HepG2 (cell line): ENCODE data around the gene DLX1. TPM values are rescaled to one million over a fixed set of nuclear protein-coding genes. Genes with fewer than 3 reads are reported as not detected.

ENCODE experiments used
- CTCF ChIP-seq: sonication (generic); formaldehyde crosslinking; IDR thresholded peaks from 2 replicates; pipeline ENCODE4 v1.5.0; 2020; ENCODE audit warnings: mild to moderate bottlenecking, missing genetic modification reagents, moderate library complexity
- HCFC1 ChIP-seq: fragments of 150-350 bp; IDR thresholded peaks from 2 replicates; pipeline ENCODE4 v1.6.1; 2014; ENCODE audit warnings: low read depth, low read length
- HHEX ChIP-seq: IDR thresholded peaks from 2 replicates; pipeline ENCODE4 v1.6.1; 2016; ENCODE audit warnings: control low read depth
- MYC ChIP-seq: sonication (generic); formaldehyde crosslinking; IDR thresholded peaks from 2 replicates; pipeline ENCODE4 v1.9.0; 2021; ENCODE audit warnings: missing genetic modification reagents, borderline replicate concordance
- NFKBIZ ChIP-seq: IDR thresholded peaks from 2 replicates; pipeline ENCODE4 v1.6.1; 2018; ENCODE audit warnings: missing genetic modification reagents, missing compliant biosample characterization
- SMAD1 ChIP-seq: sonication (generic); formaldehyde crosslinking; IDR thresholded peaks from 2 replicates; pipeline ENCODE4 v1.4.0; 2020; ENCODE audit warnings: missing genetic modification reagents, low read depth, mild to moderate bottlenecking, borderline replicate concordance
- SRSF9 ChIP-seq: fragments of 200-400 bp; formaldehyde crosslinking; IDR thresholded peaks from 2 replicates; pipeline ENCODE4 v1.6.1; 2018; ENCODE audit warnings: borderline replicate concordance, mild to moderate bottlenecking, low read depth, low read length; ENCODE audit not compliant: insufficient read depth, poor library complexity, severe bottlenecking
- ZC3H13 ChIP-seq: sonication (generic); formaldehyde crosslinking; IDR thresholded peaks from 2 replicates; pipeline ENCODE4 v1.8.1; 2023; ENCODE audit warnings: mild to moderate bottlenecking, missing genetic modification reagents, moderate library complexity
- ZNF496 ChIP-seq: sonication (generic); formaldehyde crosslinking; IDR thresholded peaks from 2 replicates; pipeline ENCODE4 v1.8.1; 2023; ENCODE audit warnings: mild to moderate bottlenecking, moderate library complexity, missing genetic modification reagents; ENCODE audit not compliant: insufficient replicate concordance
- ZNF558 ChIP-seq: sonication (generic); formaldehyde crosslinking; IDR thresholded peaks from 2 replicates; pipeline ENCODE4 v1.9.0; 2022; ENCODE audit warnings: mild to moderate bottlenecking, missing genetic modification reagents, borderline replicate concordance
- ZNF570 ChIP-seq: sonication (generic); formaldehyde crosslinking; IDR thresholded peaks from 2 replicates; pipeline ENCODE4 v1.4.0; 2020; ENCODE audit warnings: mild to moderate bottlenecking, missing genetic modification reagents, borderline replicate concordance
- ZNF7 ChIP-seq: IDR thresholded peaks from 2 replicates; pipeline ENCODE4 v1.6.1; 2016; ENCODE audit warnings: missing biosample characterization, missing genetic modification reagents
- ZNF883 ChIP-seq: sonication (generic); formaldehyde crosslinking; IDR thresholded peaks from 2 replicates; pipeline ENCODE4 v1.5.1; 2020; ENCODE audit warnings: mild to moderate bottlenecking, missing genetic modification reagents; ENCODE audit errors: not compliant biosample characterization
- ZSCAN9 ChIP-seq: IDR thresholded peaks from 2 replicates; pipeline ENCODE4 v1.6.1; 2016; ENCODE audit warnings: borderline replicate concordance
- polyA plus RNA-seq, 8 experiments: library from polyadenylated mRNA; depleted of rRNA in 3 of 8; stranded (reverse) in 7 of 8; unstranded in 1 of 8; fragments of >200 nt; fragmentation: Illumina TruSeq in 4 of 8; extraction: Trizol in 4 of 8; gene quantifications; 2 replicates each; pipeline versions ENCODE4 v1.2.1 to v1.2.3, GENCODE V29; 2011 to 2016; ENCODE audit warnings: low read depth in 4 of 8, missing spikeins in 1 of 8, mixed read lengths in 1 of 8; ENCODE audit not compliant: insufficient read depth in 1 of 8
- total RNA-seq, 5 experiments: library from RNA; depleted of rRNA; stranded (reverse); fragments of >200 nt; fragmentation: Illumina TruSeq; extraction: Trizol; gene quantifications; 2 replicates each; pipeline ENCODE4 v1.2.3, GENCODE V29; 2016; ENCODE audit warnings: low read depth in 1 of 5
- TF ChIP-seq, protein P1 (sequence below): sonication (generic); formaldehyde crosslinking; IDR thresholded peaks from 2 replicates; pipeline ENCODE4 v1.4.0; 2020; ENCODE audit warnings: missing genetic modification reagents, mild to moderate bottlenecking, borderline replicate concordance
- TF ChIP-seq, protein P2 (sequence below): sonication (generic); formaldehyde crosslinking; conservative IDR thresholded peaks from 2 replicates; pipeline ENCODE4 v1.8.0; 2022; ENCODE audit warnings: missing genetic modification reagents
- TF ChIP-seq, protein P3 (sequence below): sonication (generic); formaldehyde crosslinking; IDR thresholded peaks from 2 replicates; pipeline ENCODE4 v1.8.0; 2022; ENCODE audit warnings: low read depth, missing genetic modification reagents
- TF ChIP-seq, protein P4 (sequence below): sonication (generic); formaldehyde crosslinking; IDR thresholded peaks from 2 replicates; pipeline ENCODE4 v1.8.0; 2022; ENCODE audit warnings: mild to moderate bottlenecking, missing genetic modification reagents, moderate library complexity

Gene DLX1
- total and polyA plus RNA-seq, 2 of the 13 experiments (the other 11 are each of a cell fraction or from before 2014, with no cell fraction given): 0.18 to 0.86 TPM

- peak; percentile 70 for TF ChIP-seq ZNF883 (CRISPR knock-in tag)
- TF ChIP-seq ZC3H13 (CRISPR knock-in tag): 0 out of 2 replicates have a peak, but pooled peaks have one; percentile 22
- no peak for TF ChIP-seq HCFC1
- TF ChIP-seq SRSF9: no peak
- TF ChIP-seq, protein P1, sequence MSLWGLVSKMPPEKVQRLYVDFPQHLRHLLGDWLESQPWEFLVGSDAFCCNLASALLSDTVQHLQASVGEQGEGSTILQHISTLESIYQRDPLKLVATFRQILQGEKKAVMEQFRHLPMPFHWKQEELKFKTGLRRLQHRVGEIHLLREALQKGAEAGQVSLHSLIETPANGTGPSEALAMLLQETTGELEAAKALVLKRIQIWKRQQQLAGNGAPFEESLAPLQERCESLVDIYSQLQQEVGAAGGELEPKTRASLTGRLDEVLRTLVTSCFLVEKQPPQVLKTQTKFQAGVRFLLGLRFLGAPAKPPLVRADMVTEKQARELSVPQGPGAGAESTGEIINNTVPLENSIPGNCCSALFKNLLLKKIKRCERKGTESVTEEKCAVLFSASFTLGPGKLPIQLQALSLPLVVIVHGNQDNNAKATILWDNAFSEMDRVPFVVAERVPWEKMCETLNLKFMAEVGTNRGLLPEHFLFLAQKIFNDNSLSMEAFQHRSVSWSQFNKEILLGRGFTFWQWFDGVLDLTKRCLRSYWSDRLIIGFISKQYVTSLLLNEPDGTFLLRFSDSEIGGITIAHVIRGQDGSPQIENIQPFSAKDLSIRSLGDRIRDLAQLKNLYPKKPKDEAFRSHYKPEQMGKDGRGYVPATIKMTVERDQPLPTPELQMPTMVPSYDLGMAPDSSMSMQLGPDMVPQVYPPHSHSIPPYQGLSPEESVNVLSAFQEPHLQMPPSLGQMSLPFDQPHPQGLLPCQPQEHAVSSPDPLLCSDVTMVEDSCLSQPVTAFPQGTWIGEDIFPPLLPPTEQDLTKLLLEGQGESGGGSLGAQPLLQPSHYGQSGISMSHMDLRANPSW (CRISPR knock-in tag): no peak
- TF ChIP-seq, protein P2, sequence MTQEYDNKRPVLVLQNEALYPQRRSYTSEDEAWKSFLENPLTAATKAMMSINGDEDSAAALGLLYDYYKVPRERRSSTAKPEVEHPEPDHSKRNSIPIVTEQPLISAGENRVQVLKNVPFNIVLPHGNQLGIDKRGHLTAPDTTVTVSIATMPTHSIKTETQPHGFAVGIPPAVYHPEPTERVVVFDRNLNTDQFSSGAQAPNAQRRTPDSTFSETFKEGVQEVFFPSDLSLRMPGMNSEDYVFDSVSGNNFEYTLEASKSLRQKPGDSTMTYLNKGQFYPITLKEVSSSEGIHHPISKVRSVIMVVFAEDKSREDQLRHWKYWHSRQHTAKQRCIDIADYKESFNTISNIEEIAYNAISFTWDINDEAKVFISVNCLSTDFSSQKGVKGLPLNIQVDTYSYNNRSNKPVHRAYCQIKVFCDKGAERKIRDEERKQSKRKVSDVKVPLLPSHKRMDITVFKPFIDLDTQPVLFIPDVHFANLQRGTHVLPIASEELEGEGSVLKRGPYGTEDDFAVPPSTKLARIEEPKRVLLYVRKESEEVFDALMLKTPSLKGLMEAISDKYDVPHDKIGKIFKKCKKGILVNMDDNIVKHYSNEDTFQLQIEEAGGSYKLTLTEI (CRISPR knock-in tag): no peak
- TF ChIP-seq ZNF7: no peak; the same call in 1 of the 2 replicates
- peak; percentile 99 for TF ChIP-seq ZSCAN9 (CRISPR knock-in tag)
- TF ChIP-seq ZNF570 (CRISPR knock-in tag): no peak
- TF ChIP-seq ZNF496 (CRISPR knock-in tag): no peak
- peak; percentile 92 for TF ChIP-seq MYC (CRISPR knock-in tag)
- TF ChIP-seq SMAD1 (CRISPR knock-in tag): no peak
- TF ChIP-seq NFKBIZ (CRISPR knock-in tag): peak; percentile 88; the same call in 1 of the 2 replicates
- TF ChIP-seq, protein P3, sequence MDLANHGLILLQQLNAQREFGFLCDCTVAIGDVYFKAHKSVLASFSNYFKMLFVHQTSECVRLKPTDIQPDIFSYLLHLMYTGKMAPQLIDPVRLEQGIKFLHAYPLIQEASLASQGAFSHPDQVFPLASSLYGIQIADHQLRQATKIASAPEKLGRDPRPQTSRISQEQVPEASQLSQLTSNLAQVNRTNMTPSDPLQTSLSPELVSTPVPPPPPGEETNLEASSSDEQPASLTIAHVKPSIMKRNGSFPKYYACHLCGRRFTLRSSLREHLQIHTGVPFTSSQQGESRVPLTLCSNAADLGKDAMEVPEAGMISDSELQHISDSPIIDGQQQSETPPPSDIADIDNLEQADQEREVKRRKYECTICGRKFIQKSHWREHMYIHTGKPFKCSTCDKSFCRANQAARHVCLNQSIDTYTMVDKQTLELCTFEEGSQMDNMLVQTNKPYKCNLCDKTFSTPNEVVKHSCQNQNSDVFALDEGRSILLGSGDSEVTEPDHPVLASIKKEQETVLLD (CRISPR knock-in tag): no peak
- no peak; the same call in 1 of the 2 replicates for TF ChIP-seq ZNF558 (CRISPR knock-in tag)
- TF ChIP-seq, protein P4, sequence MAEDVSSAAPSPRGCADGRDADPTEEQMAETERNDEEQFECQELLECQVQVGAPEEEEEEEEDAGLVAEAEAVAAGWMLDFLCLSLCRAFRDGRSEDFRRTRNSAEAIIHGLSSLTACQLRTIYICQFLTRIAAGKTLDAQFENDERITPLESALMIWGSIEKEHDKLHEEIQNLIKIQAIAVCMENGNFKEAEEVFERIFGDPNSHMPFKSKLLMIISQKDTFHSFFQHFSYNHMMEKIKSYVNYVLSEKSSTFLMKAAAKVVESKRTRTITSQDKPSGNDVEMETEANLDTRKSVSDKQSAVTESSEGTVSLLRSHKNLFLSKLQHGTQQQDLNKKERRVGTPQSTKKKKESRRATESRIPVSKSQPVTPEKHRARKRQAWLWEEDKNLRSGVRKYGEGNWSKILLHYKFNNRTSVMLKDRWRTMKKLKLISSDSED (CRISPR knock-in tag): 0 out of 2 replicates have a peak, but pooled peaks have one; percentile 25
- no peak for TF ChIP-seq HHEX (CRISPR knock-in tag)
- TF ChIP-seq CTCF: peak; percentile 59
Observed at GRCh38 chr2:172102391-172103359, 17.4 kb downstream of the DLX1 start, which contains the start of gene DLX2 (continued).
